Omental fat pad (tissue), 4 donors: Measurements from ENCODE around the gene NHERF1. TPM values are rescaled to one million over a fixed set of nuclear protein-coding genes. Genes with fewer than 3 reads are reported as not detected.

Source experiments
- ATAC-seq: fragments of 150-250 bp; one replicate; pipeline ENCODE4 v1.9.1; 2016; ENCODE audit warnings: mild to moderate bottlenecking, moderate library complexity; ENCODE audit not compliant: low FRiP score
- DNase-seq: peaks from one replicate; pipeline ENCODE4 v3.0.0-alpha.2; 2019; ENCODE audit warnings: low spot score
- CTCF ChIP-seq, 3 donors: fragments of 450-650 bp; IDR thresholded peaks; one replicate each; pipeline ENCODE4 v1.5.1; 2016 to 2017; ENCODE audit warnings: antibody characterized with exemption in 3 of 3, mild to moderate bottlenecking in 3 of 3, moderate library complexity in 2 of 3
- total RNA-seq, 4 donors: library from RNA; depleted of rRNA; stranded (reverse); fragments of >200 nt; gene quantifications; one replicate each; pipeline ENCODE4 v1.1.0, GENCODE V29; 2016

Gene NHERF1
- total RNA-seq, 4 donors from 2014 or later = 18.0 to 51.7 (median 21.8) TPM

DNA sequence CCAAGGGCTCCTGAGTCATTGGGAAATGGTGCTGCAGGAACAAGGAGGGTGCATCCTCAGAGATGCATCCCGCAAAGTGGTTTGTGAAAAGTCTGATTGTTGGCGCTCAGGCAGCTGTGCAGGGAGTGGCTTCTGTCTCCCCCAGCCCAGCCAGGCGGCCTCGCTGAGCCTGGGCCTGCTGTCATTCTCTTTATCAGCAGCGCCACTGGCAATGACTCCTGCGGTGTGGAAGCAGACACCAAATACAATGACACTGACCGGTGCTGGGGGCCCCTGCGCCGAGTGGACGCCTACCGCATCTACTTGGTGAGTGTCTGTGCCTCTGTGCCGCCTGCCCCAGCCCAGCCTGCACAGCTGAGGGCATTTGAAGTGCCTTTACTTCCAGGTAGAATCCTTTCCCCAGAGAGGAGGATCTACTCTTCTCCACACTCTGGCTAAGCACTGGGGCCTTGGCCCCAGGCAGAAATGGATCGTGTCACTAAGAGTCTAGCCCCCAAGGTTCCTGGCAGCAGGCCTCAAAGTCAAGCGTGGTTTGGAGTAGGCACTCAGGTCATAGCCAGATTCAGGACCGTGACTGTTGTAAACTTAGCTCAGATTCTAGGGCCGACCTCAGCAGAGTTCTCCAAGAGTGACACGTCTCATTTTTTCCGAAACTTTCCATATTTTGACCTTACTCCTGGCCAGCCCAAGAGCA, 47.0 kb downstream of the NHERF1 start:
- TF ChIP-seq CTCF (IDR thresholded peaks at IDR 0.05) = no peak
- ATAC-seq (no peak), DNase-seq (no peak)

- no peak for TF ChIP-seq CTCF (IDR thresholded peaks at IDR 0.05)
- ATAC-seq = no peak
- DNase-seq = no peak
Measured at GRCh38 chr17:74796211-74796610, 47.8 kb downstream of the NHERF1 start.

GRCh38 chr17:74796866-74797265, 48.4 kb downstream of the NHERF1 start:
- no peak for TF ChIP-seq CTCF (IDR thresholded peaks at IDR 0.05)
- DNase-seq = no peak
- ATAC-seq = no peak

DNA sequence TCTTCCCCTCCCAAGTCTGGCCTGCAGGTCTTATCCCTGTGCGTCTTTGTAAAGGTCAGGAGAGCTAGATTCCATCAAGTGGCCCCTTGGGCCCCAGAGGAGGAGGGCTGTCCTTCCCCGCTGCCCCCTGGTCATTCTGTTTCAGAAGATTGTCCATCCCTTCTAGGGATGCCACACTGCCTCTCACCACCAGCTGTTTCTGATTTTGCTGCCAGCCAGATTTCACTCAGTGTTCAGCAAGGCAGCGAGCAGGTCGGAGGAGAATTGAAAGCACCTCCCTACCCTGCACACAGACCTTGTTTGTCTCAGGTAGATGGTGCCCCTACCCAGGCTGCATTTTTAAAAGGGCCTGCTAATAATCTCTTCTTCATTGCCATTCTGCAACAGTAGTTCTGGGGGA, 49.4 kb downstream of the NHERF1 start:
- no peak for TF ChIP-seq CTCF (IDR thresholded peaks at IDR 0.05)
- ATAC-seq = no peak
- DNase-seq = no peak

GRCh38 chr17:74798239-74798707, 49.8 kb downstream of the NHERF1 start:
- TF ChIP-seq CTCF (IDR thresholded peaks at IDR 0.05) = no peak
- ATAC-seq = no peak
- DNase-seq = no peak

- ATAC-seq (no peak), DNase-seq (no peak)
- no peak for TF ChIP-seq CTCF (IDR thresholded peaks at IDR 0.05)
Measured at GRCh38 chr17:74799097-74799496, 50.7 kb downstream of the NHERF1 start.

DNA sequence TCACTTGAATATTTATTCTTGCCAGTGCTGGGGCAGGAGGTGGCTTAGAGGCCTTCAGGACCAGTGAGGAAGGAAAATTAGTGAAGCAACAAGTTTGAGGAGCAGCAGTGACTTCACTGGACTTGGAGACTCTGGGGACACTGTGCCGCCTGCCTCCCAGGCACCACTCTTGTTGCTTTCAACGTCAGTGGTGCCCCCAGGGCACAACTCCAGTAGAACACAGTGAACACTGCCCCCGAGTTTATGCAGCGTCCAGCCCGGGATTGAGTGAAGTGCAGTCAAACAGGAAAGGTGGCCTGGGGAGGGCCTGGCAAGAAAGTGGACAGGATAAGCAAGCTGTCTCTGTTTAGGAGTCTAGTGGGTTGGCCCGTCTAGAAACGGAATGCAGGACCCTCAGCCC, 52.1 kb downstream of the NHERF1 start:
- DNase-seq (no peak), ATAC-seq (no peak)
- no peak for TF ChIP-seq CTCF (IDR thresholded peaks at IDR 0.05)
